ENCODE data around the gene TMPRSS3. TPM values are rescaled to one million over a fixed set of nuclear protein-coding genes. Genes with fewer than 3 reads are reported as not detected.

The TMPRSS3 gene
- total RNA-seq, 2 experiments from 2014 or later: 10.9 to 11.5 TPM

DNA sequence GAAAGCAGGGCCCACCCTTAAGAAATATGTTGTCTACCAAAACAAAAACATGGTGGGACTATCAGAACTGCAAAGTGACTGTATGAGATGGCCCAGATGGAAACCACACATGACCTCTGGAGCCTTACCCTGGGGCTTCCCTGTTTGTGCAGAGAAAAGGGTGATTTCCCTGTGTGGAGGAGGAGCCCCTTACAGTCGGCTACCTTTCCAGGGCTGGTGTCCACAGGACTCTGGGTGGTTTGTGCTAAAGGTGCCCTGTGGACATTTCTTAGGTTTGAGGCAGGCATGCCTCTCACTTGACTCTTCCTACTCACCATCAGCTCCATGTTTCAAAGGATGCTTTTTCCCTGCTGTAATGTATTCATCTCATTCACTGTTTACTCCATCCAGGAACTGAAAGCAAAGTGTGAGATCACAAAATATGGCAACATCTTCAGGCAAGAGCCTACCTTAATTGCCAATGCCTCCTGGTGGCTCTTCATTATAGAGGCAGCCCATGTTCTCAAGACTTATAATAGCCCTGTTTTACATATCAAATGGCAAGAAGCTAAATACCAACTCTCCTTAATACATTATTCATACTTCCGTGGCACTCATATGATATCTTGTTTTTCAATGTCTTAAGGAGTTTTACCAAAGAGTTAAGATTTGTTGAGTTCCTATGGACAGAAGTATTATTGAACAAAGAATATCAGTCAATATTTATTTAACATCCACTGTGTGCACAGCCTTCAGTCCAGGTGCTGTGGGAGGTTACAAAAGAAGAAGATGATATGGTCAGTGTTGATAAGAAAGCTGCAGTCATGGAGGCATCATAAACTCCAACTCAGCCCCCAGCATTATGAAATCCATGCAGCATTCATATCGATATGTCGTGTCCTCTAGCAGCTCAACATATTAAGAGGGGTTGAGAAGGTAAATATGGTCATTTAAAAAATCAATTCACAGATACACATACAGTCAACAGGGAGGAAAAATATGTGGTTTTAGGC, 65.2 kb downstream of the TMPRSS3 start:
- Mint-ChIP-seq H3K27ac (no peak overlapping the region), H3K9me3 (peaks cover 13% of the 10 kb centered on the region), H3K4me3 (no peak overlapping the region), H3K36me3 (ENCODE audit: low read depth) (no peaks in the 10 kb centered on the region), H3K27me3 (ENCODE audit: low read depth) (no peaks in the 10 kb centered on the region), H3K4me1 (ENCODE audit: low read depth) (no peaks in the 10 kb centered on the region)
- intact Hi-C loops (cut with micrococcal nuclease): loop anchor here (10.0 kb wide), 1 partner anchor 186 kb away; no protein-coding TSS in a partner anchor
- no peak for DNase-seq
- CTCF ChIA-PET: interaction anchor here (1.3 to 2.7 kb wide), 2 partner anchors 8 to 20 kb away, joined by 5 to 7 read pairs; no protein-coding TSS in a partner anchor

DNA sequence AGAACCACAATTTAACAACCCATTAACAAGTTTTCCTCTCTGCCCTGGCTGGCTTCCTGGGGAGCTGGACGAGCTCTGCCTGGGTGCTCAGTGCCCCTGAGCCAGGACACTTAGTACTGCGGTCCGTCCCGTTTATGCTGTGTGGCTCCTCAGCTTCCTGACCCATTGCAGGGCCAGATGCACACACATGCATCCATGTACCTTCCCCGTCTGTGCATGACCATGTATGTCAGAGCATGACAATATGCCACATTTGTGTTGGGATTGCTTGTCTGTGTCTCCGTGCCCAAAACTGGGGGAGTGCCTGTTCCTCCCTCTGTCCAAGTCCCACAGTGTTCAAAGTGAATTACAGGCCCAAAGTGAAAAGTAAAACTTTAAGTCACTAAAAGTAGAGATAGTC, 71.0 kb downstream of the TMPRSS3 start:
- no peaks in the 10 kb centered on the region for H3K9me3 Mint-ChIP-seq
- intact Hi-C loops (cut with micrococcal nuclease): no loop called here

More for the DNA sequence above, 71.0 kb downstream of the TMPRSS3 start:
- CTCF ChIA-PET: interaction anchor here (0.7 to 1.3 kb wide), 3 partner anchors 13 to 137 kb away, joined by 3 to 4 read pairs (median 3); no protein-coding TSS in a partner anchor
- H3K27me3 Mint-ChIP-seq (ENCODE audit: low read depth): no peaks in the 10 kb centered on the region
- no peaks in the 10 kb centered on the region for H3K4me1 Mint-ChIP-seq (ENCODE audit: low read depth)
- DNase-seq: no peak
- H3K36me3 Mint-ChIP-seq (ENCODE audit: low read depth): no peaks in the 10 kb centered on the region
- H3K27ac Mint-ChIP-seq: no peak overlapping the region
- H3K4me3 Mint-ChIP-seq: no peak overlapping the region

Other genes with a start within 250 kb of the TMPRSS3 start
- 10 to 100 TPM; 27.8 to 28.7 TPM for gene ABCG1, start 176.9 kb downstream of the TMPRSS3 start, total RNA-seq
- gene TFF3, start 80.6 kb downstream of the TMPRSS3 start, total RNA-seq: not detected
- not detected for gene TFF2, start 45.1 kb downstream of the TMPRSS3 start, total RNA-seq
- not detected for gene TFF1, start 29.5 kb downstream of the TMPRSS3 start, total RNA-seq
- 10 to 100 TPM; 13.5 to 14.9 TPM for gene UBASH3A, start 7.8 kb upstream of the TMPRSS3 start, total RNA-seq
- gene RSPH1, start 100.2 kb upstream of the TMPRSS3 start, total RNA-seq: under 1 TPM in 1 of 2 experiments, not detected in 1; 0.22 TPM
- gene SLC37A1, start 117.8 kb upstream of the TMPRSS3 start, total RNA-seq: 10 to 100 TPM; 18.4 to 18.7 TPM